CD4-positive, alpha-beta T cell treated with Interleukin-10 for 1 hour (primary cell): ENCODE data around the gene NPSR1.
"Not testable (repeated sequence)": the region's sequence is repeated elsewhere in the genome, so short reads cannot be mapped to it uniquely, and the experiment has no call there.

Experiments used
- DNase-seq: peaks from one replicate; pipeline ENCODE4 v3.0.0-alpha.2; 2020

Gene NPSR1

GRCh38 chr7:34759477-34760125, 101.6 kb downstream of the NPSR1 start:
- DNase-seq, result no peak

- no peak for DNase-seq
Measured at GRCh38 chr7:34760271-34760670, 102.3 kb downstream of the NPSR1 start.

DNA sequence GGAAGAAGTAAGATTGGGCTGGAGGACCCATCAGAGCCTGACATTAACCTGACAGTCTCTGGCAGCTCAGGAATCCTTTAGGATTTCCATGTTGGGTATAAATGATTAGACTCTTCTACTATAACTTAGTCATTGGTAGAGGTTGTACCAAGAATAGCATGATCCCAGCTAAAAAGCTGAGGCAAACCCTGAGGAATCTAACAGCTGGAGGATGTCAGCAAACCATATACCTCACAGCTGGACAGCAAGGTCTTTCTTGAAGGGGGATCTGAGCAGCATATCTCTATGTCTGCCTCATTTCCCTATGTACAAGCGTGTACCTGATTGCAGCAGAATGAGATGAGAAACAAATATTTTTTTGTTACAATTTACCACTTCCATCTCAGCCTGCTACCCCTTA, 103.2 kb downstream of the NPSR1 start:
- no peak for DNase-seq

GRCh38 chr7:34761627-34762026, 103.6 kb downstream of the NPSR1 start:
- DNase-seq, result no peak

DNA sequence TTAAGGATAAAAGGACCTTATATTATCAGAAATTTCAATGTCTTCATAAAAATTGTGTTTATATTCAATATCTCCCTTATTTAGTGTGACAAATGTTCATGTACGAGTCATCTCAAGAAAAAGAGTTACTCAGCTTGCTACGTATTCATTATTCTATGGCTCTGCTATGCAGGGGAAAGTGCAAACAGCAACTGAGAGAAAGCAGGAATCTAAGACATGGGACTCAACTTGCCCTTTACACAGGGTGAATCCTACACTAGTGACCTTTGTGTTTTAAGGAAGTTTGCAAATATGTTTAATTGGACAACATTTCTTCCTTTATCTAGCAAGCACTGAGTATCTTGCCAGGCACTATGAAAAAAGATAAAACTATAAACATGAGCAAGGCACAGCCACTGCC, 104.7 kb downstream of the NPSR1 start:
- no peak for DNase-seq

- no peak for DNase-seq
Measured at GRCh38 chr7:34772296-34772938, 114.4 kb downstream of the NPSR1 start.

- DNase-seq, result no peak
Measured at GRCh38 chr7:34776748-34777358, 118.8 kb downstream of the NPSR1 start.

DNA sequence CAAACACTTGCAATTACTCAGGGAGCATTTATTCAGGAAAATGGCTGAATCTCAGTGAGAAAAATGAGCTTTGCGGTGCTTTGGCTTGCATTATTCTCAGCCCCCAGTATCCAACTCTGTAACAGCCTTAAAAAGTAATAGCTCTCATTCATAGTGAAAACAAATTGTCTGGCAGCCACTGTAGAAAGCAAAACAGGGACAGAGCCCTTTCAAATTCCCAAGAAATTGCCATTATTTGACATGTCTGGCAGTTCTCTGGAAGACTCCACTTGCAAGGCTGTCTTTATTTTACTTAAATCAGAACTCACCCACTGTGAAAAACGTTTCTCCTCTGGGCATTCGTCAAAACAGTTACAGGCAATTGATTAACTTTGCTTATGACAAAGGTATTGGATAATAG, 122.5 kb downstream of the NPSR1 start:
- no peak for DNase-seq

- DNase-seq, result no peak
Measured at GRCh38 chr7:34787586-34787985, 129.6 kb downstream of the NPSR1 start.

DNA sequence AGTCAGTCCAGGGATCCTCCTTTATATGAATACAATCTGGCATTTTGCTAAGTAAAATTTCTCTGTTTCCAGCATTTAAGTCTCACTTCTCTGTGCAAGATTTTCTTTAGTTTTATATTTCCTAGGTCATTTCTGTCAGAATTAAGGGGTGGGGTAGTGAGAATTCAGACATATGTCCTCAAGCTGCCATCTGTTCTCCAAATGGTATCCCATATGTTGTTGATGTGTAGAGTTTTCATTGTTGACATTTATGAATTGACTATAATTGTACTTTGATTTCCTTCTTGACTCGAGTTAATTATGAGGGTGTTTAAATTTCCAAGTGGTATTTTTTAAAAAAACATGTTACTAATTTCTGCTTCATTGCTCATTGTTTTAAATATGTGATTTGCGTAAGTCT, 148.8 kb downstream of the NPSR1 start:
- DNase-seq, result no peak

GRCh38 chr7:34807548-34808340, 149.7 kb downstream of the NPSR1 start:
- no peak for DNase-seq

DNA sequence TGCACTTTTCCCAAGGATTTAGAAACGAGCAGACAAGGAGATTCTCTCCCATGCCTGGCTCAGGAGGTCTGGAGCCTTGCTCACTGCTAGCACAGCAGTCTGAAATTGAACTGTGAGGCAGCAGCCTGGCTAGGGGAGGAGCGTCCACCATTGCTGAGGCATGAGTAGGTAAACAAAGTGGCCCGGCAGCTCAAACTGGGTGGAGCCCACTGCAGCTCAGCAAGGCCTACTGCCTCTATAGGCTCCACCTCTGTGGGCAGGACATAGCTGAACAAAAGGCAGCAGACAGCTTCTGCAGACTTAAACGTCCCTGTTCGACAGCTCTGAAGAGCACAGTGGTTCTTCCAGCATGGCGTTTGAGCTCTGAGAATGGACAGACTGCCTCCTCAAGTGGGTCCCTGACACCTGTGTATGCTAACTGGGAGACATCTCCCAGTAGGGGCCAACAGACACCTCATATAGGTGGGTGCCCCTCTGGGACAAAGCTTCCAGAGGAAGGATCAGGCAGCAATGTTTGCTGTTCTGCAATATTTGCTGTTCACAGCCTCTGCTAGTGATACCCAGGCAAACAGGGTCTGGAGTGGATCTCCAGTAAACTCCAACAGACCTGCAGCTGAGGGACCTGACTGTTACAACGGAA, 156.3 kb downstream of the NPSR1 start:
- not testable (repeated sequence) for DNase-seq

DNA sequence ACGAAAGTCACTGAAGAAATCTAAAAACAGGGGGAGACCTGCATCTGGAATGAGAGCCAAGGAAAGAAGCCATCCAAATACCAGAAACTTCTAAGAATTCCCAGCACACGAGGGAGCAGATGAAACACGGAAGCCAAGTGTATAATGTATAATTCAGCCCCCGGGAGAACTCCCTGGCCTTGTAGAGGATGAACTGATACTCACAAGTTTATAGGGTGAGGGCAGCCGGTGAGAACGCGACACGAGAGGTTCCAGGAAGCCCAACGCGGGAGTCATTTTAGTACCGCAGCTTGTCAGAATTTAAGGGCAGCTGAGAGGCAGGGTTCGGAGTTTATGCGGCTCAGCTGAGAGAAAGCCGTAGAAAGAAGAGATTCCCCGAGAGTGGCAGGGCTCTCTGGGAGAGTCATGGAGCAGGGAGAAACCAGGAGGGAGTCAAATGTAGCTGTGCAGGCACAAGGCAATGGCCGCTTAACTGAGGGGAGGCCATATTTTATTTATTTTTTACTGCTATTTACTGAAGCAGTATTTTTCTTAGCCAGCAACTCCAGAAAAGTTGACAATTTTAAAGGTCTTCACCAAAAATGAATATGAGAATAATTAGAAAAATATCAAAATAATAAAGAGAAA, 164.0 kb downstream of the NPSR1 start:
- DNase-seq, result no peak

GRCh38 chr7:34823650-34824258, 165.7 kb downstream of the NPSR1 start:
- DNase-seq, result peak; percentile 60

DNA sequence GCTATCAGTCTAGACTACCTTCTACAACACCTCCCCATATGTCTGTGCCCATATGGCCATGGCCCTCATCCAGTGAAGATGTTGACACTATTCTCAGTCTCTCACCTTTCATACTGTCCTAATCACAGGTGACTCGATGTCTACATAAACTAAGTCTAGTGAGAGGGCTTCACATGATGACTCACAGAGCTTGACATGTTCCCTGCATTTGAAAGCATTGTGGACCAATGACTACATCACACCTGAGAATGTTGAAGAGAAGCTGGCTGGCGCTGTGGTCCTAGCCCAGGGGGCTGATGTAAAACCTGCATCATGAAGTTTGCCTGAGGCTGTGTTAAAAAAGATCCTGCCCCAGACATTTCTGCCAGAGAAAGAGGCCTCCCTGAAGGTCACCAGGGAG, 167.2 kb downstream of the NPSR1 start:
- DNase-seq, result no peak

GRCh38 chr7:34830390-34830789, 172.4 kb downstream of the NPSR1 start:
- no peak for DNase-seq

- DNase-seq, result no peak
Measured at GRCh38 chr7:34831436-34831835, 173.4 kb downstream of the NPSR1 start.

- no peak for DNase-seq
Measured at GRCh38 chr7:34832020-34832419, 174.0 kb downstream of the NPSR1 start.

GRCh38 chr7:34835901-34836600, 178.0 kb downstream of the NPSR1 start:
- no peak for DNase-seq

- no peak for DNase-seq
Measured at GRCh38 chr7:34837316-34837715, 179.3 kb downstream of the NPSR1 start.

DNA sequence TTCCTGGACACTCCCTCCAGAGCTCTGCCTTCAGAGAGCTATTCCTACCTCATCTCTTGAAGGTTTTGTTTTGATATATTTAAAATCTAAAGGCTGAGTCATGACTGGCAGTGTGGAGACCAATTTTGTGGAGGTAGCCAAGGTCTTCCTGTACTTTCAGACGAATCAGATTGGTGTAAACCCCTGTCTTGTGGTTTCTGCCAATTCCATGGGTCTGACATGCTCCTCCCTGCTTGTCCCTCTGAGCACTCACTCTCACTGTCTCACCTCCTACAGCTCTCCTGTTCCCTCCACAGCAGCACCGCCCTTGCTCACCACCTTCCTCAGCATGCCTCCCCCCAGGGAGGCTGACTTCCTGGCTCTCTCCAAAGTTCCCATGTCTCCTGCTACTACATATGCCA, 179.8 kb downstream of the NPSR1 start:
- DNase-seq, result no peak

GRCh38 chr7:34838329-34838728, 180.3 kb downstream of the NPSR1 start:
- no peak for DNase-seq
